AG09319 (cell line): ENCODE results near the gene PRLH.

Experiments
- DNase-seq: peaks from one replicate; pipeline ENCODE4 v3.0.0-alpha.2; 2010; ENCODE audit warnings: low read depth; ENCODE audit errors: extremely low read depth
- CTCF ChIP-seq: IDR thresholded peaks from 2 replicates; pipeline ENCODE4 v1.5.1; 2011; ENCODE audit warnings: low read depth, mild to moderate bottlenecking, inconsistent platforms, low read length, moderate library complexity

PRLH gene

GRCh38 chr2:237539681-237540080 is 26.7 kb upstream of the PRLH start:
- no peak for DNase-seq
- no peak for TF ChIP-seq CTCF

DNA sequence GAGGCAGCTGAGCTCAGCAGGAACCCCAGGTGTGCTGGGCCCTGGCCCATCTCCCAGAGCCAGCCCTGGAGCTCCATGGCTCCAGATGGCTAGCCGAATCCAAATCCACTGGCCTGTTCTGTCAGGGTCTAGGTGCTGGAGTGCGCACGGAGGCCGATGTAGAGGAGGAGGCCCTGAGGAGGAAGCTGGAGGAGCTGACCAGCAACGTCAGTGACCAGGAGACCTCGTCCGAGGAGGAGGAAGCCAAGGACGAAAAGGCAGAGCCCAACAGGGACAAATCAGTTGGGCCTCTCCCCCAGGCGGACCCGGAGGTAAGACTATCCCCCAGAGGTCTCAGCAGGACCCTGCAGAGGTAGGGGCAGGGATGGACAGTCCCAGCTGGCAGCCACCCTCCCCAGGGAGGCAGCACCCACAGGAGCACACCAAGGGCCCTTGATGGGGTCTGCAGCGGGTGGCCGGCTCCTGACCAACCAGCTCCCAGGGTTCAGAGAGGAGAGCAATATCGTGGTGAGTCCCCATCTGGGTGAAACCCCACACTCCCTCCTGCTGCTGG is 26.1 kb upstream of the PRLH start:
- no peak for DNase-seq
- no peak for TF ChIP-seq CTCF

DNA sequence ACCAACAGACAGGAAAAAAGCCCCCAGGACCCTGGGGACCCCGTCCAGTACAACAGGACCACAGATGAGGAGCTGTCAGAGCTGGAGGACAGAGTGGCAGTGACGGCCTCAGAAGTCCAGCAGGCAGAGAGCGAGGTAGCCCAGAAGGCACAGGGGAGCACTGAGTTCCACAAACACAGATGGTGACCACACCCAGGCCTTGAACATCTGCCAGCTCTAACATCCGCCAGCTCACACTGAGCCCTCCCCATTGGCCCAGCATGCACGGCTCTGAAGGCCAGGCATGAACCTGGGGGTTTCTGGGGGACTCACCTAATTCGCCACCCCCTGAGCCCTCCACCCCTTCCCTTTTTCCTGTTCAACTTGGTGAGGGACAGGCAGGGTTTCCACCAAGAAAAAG is 25.6 kb upstream of the PRLH start:
- DNase-seq: peak; percentile 52
- no peak for TF ChIP-seq CTCF

DNA sequence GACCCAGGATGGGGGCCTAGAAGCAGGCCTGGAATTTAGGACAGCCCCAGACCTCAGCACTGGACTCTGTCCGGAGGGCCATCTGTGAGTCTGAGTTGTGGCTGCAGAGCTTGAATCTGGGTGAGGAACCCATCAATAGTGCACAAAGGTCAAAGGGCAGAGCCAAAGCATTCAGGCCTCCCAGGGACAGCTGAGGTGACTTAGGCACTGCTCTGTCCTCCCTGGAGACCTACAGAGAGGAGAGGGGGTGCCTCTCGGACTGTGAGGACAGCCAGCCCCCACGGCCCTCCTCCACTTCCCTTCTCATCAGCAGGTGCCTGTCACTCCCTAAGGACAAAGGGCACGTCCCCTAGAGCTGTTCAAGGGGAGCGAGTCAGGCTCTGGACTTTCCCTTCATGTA is 25.1 kb upstream of the PRLH start:
- no peak for TF ChIP-seq CTCF
- no peak for DNase-seq

- no peak for DNase-seq
- TF ChIP-seq CTCF: no peak
Measured at GRCh38 chr2:237542001-237542704, 24.2 kb upstream of the PRLH start.

- DNase-seq: no peak
- TF ChIP-seq CTCF: no peak
Measured at GRCh38 chr2:237546040-237546875, 20.1 kb upstream of the PRLH start.

DNA sequence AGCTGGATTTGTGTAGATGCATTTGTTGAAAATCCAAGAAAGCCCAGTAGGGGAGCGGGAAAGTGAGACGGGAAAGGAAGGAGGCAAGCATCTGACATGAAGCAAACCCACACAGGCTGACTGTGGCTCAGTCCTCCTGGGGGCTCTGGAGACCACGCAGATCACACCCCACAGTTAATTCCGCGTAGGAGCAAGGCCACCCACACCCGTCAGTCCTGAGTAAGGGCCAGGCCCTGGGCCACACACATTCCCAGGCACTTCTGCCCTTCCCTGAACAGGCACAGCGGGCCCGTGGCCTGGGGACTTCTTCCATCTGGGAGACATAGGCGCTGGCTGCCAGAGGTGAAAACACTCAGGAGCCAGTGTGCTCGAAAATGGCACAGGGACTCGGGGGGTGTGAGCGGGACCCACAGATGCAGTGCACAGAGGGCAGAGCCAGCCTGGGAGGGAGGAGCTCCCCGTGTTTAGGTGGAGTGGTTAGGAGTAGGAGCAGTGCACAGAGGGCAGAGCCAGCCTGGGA is 19.4 kb upstream of the PRLH start:
- TF ChIP-seq CTCF: no peak
- no peak for DNase-seq
